T-helper 17 cell (primary cell): ENCODE data around the gene DRC3. TPM values are rescaled to one million over a fixed set of nuclear protein-coding genes. Genes with fewer than 3 reads are reported as not detected.
"Not testable (repeated sequence)": the region's sequence is repeated elsewhere in the genome, so short reads cannot be mapped to it uniquely, and the experiment has no call there.

ENCODE experiments used
- ATAC-seq: fragments of 150-1000 bp; cut with Tn5 transposase; 2 replicates; pipeline ENCODE4 v1.10.0; 2021; ENCODE audit warnings: mild to moderate bottlenecking, moderate library complexity
- DNase-seq, 3 donors: peaks; one replicate each; pipeline versions ENCODE4 v3.0.0 to v3.0.0-alpha.2; 2020 to 2021
- H3K9me3 ChIP-seq: one replicate; pipeline ENCODE4 v1.7.0; 2013; ENCODE audit warnings: low read length, mild to moderate bottlenecking; ENCODE audit not compliant: control insufficient read depth, poor library complexity, severe bottlenecking
- H3K27ac Mint-ChIP-seq: one replicate; pipeline ENCODE4 v1.8.0; 2022; ENCODE audit warnings: mild to moderate bottlenecking, moderate library complexity, mixed read lengths
- H3K27me3 Mint-ChIP-seq: one replicate; pipeline ENCODE4 v1.8.0; 2022; ENCODE audit warnings: mixed read lengths
- H3K36me3 Mint-ChIP-seq: one replicate; pipeline ENCODE4 v1.8.0; 2022; ENCODE audit warnings: low read depth, mixed read lengths
- H3K4me1 Mint-ChIP-seq: one replicate; pipeline ENCODE4 v1.8.0; 2022; ENCODE audit warnings: mild to moderate bottlenecking, mixed read lengths
- H3K4me3 Mint-ChIP-seq: one replicate; pipeline ENCODE4 v1.8.0; 2022; ENCODE audit warnings: mild to moderate bottlenecking, moderate library complexity, mixed read lengths
- total RNA-seq, 4 donors: library from RNA in 2 of 4; stranded (reverse) in 2 of 4; gene quantifications; one replicate each; pipeline ENCODE4 v1.2.3 and lab custom pipeline; 2022 to 2026

Gene DRC3
- total RNA-seq, 2 donors from 2014 or later = not detected

DNA sequence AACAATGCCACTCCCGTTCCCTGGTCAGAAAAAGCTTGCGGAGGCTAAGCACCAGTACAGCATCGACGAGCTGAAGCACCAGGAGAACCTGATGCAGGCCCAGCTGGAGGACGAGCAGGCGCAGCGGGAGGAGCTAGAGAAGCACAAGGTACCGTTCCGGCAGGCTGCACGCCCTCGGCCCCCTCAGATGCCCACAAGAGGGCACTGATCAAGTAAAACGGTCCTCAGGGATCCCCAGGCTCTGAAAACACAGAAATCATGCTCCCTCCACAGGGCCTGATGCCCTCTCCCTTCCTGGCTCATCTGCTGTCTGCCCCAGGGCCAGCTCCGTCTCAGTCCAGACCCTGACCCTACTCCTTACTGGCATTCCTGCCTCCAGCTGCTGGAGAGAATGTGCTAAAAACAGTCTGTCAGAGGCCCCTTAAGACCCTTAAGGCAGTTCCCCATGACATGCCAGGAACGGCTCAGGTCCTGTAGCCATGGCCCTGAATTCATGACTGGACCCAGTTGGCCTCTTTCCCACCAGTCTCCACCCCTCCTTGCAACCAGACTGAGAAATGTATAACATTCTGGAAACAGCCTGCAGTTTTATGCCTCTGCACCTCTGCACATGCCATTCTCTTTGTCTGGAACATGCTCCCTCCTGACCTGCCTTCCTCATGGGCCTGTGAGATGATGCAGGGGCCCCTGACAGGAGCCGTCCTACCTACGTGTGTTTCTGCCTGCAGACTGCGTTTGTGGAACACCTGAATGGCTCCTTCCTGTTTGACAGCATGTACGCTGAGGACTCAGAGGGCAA lies 21.8 kb downstream of the DRC3 start:
- Mint-ChIP-seq H3K27me3 (no peaks in the 10 kb centered on the region), H3K36me3 (peaks cover 2% of the 10 kb centered on the region), H3K4me1 (peaks cover 7% of the 10 kb centered on the region), H3K27ac (no peak overlapping the region), H3K4me3 (no peak overlapping the region)
- peak; percentile 32 for ATAC-seq
- H3K9me3 ChIP-seq = no peaks in the 10 kb centered on the region
- no peak for DNase-seq

DNA sequence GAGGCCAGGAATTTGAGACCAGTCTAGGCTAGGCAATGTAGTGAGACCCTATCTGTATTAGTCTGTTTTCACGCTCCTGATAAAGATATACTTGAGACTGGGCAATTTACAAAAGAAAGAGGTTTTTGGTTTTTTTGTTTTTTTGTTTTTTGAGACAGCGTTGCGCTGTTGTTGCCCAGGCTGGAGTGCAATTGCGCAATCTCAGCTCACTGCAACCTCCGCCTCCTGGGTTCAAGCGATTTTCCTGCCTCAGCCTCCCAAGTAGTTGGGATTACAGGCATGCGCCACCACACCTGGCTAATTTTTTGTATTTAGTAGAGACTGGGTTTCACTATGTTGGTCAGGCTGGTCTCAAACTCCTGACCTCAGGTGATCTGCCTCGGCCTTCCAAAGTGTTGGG lies 23.2 kb downstream of the DRC3 start:
- not testable (repeated sequence) for H3K27ac Mint-ChIP-seq, H3K4me3 Mint-ChIP-seq, H3K27me3 Mint-ChIP-seq, H3K9me3 ChIP-seq, DNase-seq, ATAC-seq, H3K36me3 Mint-ChIP-seq
- H3K4me1 Mint-ChIP-seq = peaks cover 12% of the 10 kb centered on the region

DNA sequence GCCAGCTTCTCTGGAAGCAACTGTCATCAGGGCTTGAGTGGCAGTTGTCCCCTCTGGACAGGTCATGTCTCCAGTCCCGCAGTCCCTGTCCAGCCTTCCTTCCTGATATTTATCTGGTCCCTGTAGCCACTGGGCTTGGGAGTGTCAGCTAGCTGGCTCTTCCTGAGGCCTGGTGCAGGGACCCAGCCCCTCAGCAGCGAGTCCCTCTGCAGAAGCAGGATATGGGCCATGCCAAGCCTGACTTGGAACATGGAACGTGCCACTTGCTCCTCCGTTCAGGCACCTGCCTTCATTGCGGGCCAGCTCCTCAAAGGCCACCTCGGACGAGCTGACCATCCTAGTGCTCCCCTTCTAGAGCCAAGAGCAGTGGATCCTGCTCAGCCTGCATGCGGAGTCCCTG lies 26.3 kb downstream of the DRC3 start:
- no peak overlapping the region for H3K4me3 Mint-ChIP-seq
- ATAC-seq (no peak), DNase-seq (no peak)
- peaks cover 12% of the 10 kb centered on the region for H3K4me1 Mint-ChIP-seq
- no peak overlapping the region for H3K27ac Mint-ChIP-seq
- H3K9me3 ChIP-seq = no peaks in the 10 kb centered on the region
- no peaks in the 10 kb centered on the region for H3K27me3 Mint-ChIP-seq
- H3K36me3 Mint-ChIP-seq = peaks cover 5% of the 10 kb centered on the region

DNA sequence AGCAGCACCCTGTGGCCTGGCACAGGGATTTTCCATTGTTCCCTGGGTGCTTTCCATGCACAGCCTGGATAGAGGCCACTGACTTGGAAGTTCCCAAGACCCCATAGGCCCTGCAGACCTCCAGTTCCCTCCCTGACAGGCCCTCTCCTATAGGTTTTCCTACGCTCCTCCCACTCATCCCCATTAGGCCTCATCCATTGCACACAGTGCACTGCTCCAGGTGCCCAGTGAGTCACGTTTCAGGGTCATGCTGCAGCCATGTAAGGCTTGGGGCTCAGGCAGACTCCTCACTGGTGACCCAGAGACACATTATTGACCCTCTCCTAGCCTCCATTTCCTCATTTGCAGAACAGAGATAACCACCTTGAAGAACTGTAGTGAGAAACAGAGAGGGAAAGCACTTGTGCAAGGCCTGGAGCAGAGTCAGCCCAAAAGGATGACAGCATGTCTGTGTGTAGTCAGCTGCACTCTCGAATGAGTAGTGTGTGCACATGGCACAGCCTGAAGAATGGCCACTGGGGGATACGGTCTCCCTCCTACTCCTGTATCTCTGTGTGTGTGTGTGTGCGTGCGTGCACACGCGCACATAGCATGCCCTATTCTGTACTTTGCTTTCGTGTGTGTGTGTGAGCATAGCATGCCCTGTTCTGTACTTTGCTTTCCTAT lies 26.8 kb downstream of the DRC3 start:
- no peaks in the 10 kb centered on the region for H3K27me3 Mint-ChIP-seq
- no peaks in the 10 kb centered on the region for H3K9me3 ChIP-seq
- DNase-seq = no peak
- peaks cover 11% of the 10 kb centered on the region for H3K4me1 Mint-ChIP-seq
- no peak for ATAC-seq
- peak overlapping the region; percentile 47 for H3K27ac Mint-ChIP-seq
- peaks cover 5% of the 10 kb centered on the region for H3K36me3 Mint-ChIP-seq
- H3K4me3 Mint-ChIP-seq = no peak overlapping the region

- H3K36me3 Mint-ChIP-seq = peaks cover 3% of the 10 kb centered on the region
- H3K27ac Mint-ChIP-seq = no peak overlapping the region
- H3K4me3 Mint-ChIP-seq = no peak overlapping the region
- ATAC-seq (no peak), DNase-seq (no peak)
- H3K27me3 Mint-ChIP-seq = no peaks in the 10 kb centered on the region
- H3K9me3 ChIP-seq = no peaks in the 10 kb centered on the region
- H3K4me1 Mint-ChIP-seq = peaks cover 5% of the 10 kb centered on the region
Measured at GRCh38 chr17:18000030-18000408, 27.4 kb downstream of the DRC3 start.

DNA sequence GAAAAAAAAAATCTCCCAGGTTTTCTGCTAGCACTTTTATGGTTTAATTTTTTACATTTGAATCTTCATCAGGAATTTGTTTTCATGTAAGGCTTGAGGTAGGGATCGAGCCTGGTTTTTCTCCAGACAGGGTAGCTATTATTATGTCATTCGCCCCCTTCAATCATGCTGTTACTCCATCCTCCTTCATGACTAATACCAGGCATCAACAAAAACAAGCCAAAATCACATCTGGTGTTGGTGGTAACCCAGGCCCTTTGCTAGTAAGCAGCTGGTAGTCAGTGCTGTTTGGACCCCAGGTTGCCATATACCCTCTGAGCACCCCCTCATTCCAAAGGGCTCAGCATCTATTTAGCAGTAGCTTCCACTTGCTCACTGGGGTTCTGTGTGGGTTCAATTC lies 29.5 kb downstream of the DRC3 start:
- ATAC-seq (no peak), DNase-seq (no peak)
- Mint-ChIP-seq H3K4me3 (no peak overlapping the region), H3K4me1 (peaks cover 12% of the 10 kb centered on the region), H3K36me3 (peaks cover 6% of the 10 kb centered on the region), H3K27ac (no peak overlapping the region), H3K27me3 (no peaks in the 10 kb centered on the region)
- no peaks in the 10 kb centered on the region for H3K9me3 ChIP-seq

DNA sequence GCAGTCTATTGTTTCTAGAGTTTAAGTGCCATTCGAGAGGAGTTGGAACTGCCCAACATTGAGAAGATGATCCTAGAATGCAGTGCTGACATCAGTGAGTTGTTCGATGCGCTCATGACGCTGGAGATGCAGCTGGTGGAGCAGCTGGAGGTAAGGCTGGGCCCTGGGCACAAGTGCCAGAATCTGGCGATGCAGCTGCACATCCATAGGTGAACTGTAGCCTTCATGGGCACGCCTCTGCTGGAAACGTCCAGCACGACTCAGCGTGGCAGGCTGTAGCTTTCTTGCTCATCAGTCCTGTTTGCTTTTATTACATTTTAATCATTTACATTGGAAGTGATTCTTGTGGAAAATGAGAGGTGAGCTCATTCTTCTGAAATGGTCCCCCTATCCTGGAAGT lies 31.7 kb downstream of the DRC3 start:
- Mint-ChIP-seq H3K27ac (no peak overlapping the region), H3K4me3 (no peak overlapping the region), H3K4me1 (peaks cover 14% of the 10 kb centered on the region), H3K27me3 (no peaks in the 10 kb centered on the region), H3K36me3 (peaks cover 10% of the 10 kb centered on the region)
- no peak for DNase-seq
- no peaks in the 10 kb centered on the region for H3K9me3 ChIP-seq
- no peak for ATAC-seq

GRCh38 chr17:18004884-18005305 lies 32.2 kb downstream of the DRC3 start:
- peaks cover 9% of the 10 kb centered on the region for H3K36me3 Mint-ChIP-seq
- no peak for ATAC-seq

DNA sequence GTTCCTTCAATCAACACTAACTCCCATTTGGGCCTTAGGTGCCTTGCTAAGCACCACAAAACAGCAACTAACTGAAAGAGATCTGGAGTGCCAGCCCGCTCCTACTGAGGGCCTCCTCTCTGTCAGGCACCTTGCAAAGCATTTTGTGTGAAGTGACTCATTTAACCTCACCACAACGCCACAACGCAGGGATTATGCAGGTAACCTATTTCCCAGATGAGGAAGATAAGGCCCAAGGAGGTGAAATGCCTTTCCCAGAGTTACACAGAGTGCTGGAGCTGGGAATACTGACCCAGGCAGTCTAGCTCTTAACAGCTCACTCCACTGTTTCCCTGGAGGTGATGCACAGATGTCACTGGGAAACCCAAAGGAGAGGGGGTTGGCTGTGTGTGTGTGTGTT lies 32.8 kb downstream of the DRC3 start:
- Mint-ChIP-seq H3K4me1 (peaks cover 8% of the 10 kb centered on the region), H3K27me3 (no peaks in the 10 kb centered on the region), H3K27ac (peak overlapping the region; percentile 39), H3K36me3 (peaks cover 7% of the 10 kb centered on the region), H3K4me3 (no peak overlapping the region)
- ATAC-seq (no peak), DNase-seq (no peak)
- H3K9me3 ChIP-seq = no peaks in the 10 kb centered on the region

More at GRCh38 chr17:18004884-18005305, 32.2 kb downstream of the DRC3 start:
- Mint-ChIP-seq H3K4me1 (peaks cover 12% of the 10 kb centered on the region), H3K4me3 (no peak overlapping the region), H3K27me3 (no peaks in the 10 kb centered on the region), H3K27ac (peak overlapping the region; percentile 39)
- H3K9me3 ChIP-seq = no peaks in the 10 kb centered on the region
- DNase-seq = no peak

- Mint-ChIP-seq H3K27ac (no peak overlapping the region), H3K4me1 (peaks cover 8% of the 10 kb centered on the region), H3K4me3 (no peak overlapping the region), H3K27me3 (no peaks in the 10 kb centered on the region), H3K36me3 (peaks cover 7% of the 10 kb centered on the region)
- ATAC-seq (no peak), DNase-seq (no peak)
- no peaks in the 10 kb centered on the region for H3K9me3 ChIP-seq
Measured at GRCh38 chr17:18006495-18007239, 34.0 kb downstream of the DRC3 start.

- Mint-ChIP-seq H3K27ac (no peak overlapping the region), H3K4me3 (no peak overlapping the region), H3K27me3 (no peaks in the 10 kb centered on the region), H3K4me1 (peaks cover 11% of the 10 kb centered on the region), H3K36me3 (peaks cover 7% of the 10 kb centered on the region)
- DNase-seq (no peak), ATAC-seq (no peak)
- H3K9me3 ChIP-seq = no peaks in the 10 kb centered on the region
Measured at GRCh38 chr17:18008496-18009268, 36.0 kb downstream of the DRC3 start.

- ATAC-seq (no peak), DNase-seq (no peak)
- Mint-ChIP-seq H3K4me1 (peaks cover 11% of the 10 kb centered on the region), H3K27me3 (no peaks in the 10 kb centered on the region), H3K4me3 (no peak overlapping the region), H3K36me3 (peaks cover 7% of the 10 kb centered on the region), H3K27ac (peak overlapping the region; percentile 49)
- no peaks in the 10 kb centered on the region for H3K9me3 ChIP-seq
Measured at GRCh38 chr17:18009609-18010420, 37.2 kb downstream of the DRC3 start.
